ENCODE measurements around the gene UBE2G2.

DNA sequence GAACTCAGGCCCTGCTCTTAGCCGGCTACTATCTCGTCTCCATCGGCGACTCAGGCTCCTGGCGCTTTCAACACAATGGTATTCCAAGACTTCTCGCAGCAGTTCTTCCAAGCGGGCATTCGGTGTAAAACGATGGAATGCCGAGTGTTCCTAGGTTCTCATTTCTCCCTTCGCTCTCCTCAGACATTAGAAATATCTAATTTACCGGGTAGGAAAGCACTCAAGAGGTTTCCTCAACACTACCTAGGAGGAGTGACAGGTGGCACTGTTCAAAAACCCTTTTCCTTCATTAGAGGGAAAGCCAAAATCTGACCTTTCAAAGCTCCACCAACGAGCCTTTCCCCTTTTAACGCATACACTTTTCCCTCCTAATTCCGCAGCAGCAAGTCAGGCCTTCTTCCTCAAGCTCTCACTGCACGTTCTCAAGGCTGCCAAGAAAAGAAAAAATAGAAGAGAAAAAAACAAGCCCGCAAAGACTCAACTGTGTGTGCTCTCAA is 601 bp downstream of the UBE2G2 start:
- TF ChIP-seq, protein P1, sequence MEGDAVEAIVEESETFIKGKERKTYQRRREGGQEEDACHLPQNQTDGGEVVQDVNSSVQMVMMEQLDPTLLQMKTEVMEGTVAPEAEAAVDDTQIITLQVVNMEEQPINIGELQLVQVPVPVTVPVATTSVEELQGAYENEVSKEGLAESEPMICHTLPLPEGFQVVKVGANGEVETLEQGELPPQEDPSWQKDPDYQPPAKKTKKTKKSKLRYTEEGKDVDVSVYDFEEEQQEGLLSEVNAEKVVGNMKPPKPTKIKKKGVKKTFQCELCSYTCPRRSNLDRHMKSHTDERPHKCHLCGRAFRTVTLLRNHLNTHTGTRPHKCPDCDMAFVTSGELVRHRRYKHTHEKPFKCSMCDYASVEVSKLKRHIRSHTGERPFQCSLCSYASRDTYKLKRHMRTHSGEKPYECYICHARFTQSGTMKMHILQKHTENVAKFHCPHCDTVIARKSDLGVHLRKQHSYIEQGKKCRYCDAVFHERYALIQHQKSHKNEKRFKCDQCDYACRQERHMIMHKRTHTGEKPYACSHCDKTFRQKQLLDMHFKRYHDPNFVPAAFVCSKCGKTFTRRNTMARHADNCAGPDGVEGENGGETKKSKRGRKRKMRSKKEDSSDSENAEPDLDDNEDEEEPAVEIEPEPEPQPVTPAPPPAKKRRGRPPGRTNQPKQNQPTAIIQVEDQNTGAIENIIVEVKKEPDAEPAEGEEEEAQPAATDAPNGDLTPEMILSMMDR (IDR thresholded peaks at IDR 0.05; ENCODE audit: borderline replicate concordance, extremely low read depth, low read length, poor library complexity, severe bottlenecking) = peak; percentile 65
- TF ChIP-seq EZH2 (IDR thresholded peaks at IDR 0.05; ENCODE audit: borderline replicate concordance, low read depth, low read length, severe bottlenecking) = no peak
